HepG2 (cell line): ENCODE results near the gene SYCE3. TPM values are rescaled to one million over a fixed set of nuclear protein-coding genes. Genes with fewer than 3 reads are reported as not detected.
A peak's percentile ranks its signal among the peaks of the same experiment; 100 is the strongest.

Source experiments
- FIP1L1 ChIP-seq: fragments of 200-400 bp; formaldehyde crosslinking; IDR thresholded peaks from 2 replicates; pipeline ENCODE4 v1.6.1; 2018; ENCODE audit warnings: low read depth, mild to moderate bottlenecking, low read length, moderate library complexity, borderline replicate concordance; ENCODE audit not compliant: insufficient read depth
- MAX ChIP-seq: IDR thresholded peaks from 2 replicates; pipeline ENCODE4 v1.6.1; 2012; ENCODE audit warnings: inconsistent platforms
- MYC ChIP-seq: sonication (generic); formaldehyde crosslinking; IDR thresholded peaks from 2 replicates; pipeline ENCODE4 v1.9.0; 2021; ENCODE audit warnings: missing genetic modification reagents, borderline replicate concordance
- NCOA2 ChIP-seq: sonication (generic); formaldehyde crosslinking; IDR thresholded peaks from 2 replicates; pipeline ENCODE4 v1.8.0; 2022; ENCODE audit warnings: inconsistent platforms
- POLR2AphosphoS5 ChIP-seq: IDR thresholded peaks from 2 replicates; pipeline ENCODE4 v1.6.1; 2012; ENCODE audit warnings: low read depth, low read length
- PRDM4 ChIP-seq: sonication (generic); formaldehyde crosslinking; IDR thresholded peaks from 2 replicates; pipeline ENCODE4 v1.9.0; 2021; ENCODE audit warnings: missing genetic modification reagents, borderline replicate concordance
- ZC3H4 ChIP-seq: sonication (generic); formaldehyde crosslinking; IDR thresholded peaks from 2 replicates; pipeline ENCODE4 v1.4.0; 2020; ENCODE audit warnings: missing genetic modification reagents, borderline replicate concordance
- ZNF251 ChIP-seq: sonication (generic); formaldehyde crosslinking; IDR thresholded peaks from 2 replicates; pipeline ENCODE4 v1.9.0; 2021; ENCODE audit warnings: mild to moderate bottlenecking, missing genetic modification reagents
- ZNF550 ChIP-seq: sonication (generic); formaldehyde crosslinking; IDR thresholded peaks from 2 replicates; pipeline ENCODE4 v1.4.0; 2020; ENCODE audit warnings: mild to moderate bottlenecking, missing genetic modification reagents, borderline replicate concordance
- ZUFSP ChIP-seq: sonication (generic); formaldehyde crosslinking; IDR thresholded peaks from 2 replicates; pipeline ENCODE4 v1.9.0; 2021; ENCODE audit warnings: missing genetic modification reagents, mild to moderate bottlenecking, borderline replicate concordance
- polyA plus RNA-seq, 8 experiments: library from polyadenylated mRNA; depleted of rRNA in 3 of 8; stranded (reverse) in 7 of 8; unstranded in 1 of 8; fragments of >200 nt; fragmentation: Illumina TruSeq in 4 of 8; extraction: Trizol in 4 of 8; gene quantifications; 2 replicates each; pipeline versions ENCODE4 v1.2.1 to v1.2.3, GENCODE V29; 2011 to 2016; ENCODE audit warnings: low read depth in 4 of 8, missing spikeins in 1 of 8, mixed read lengths in 1 of 8; ENCODE audit not compliant: insufficient read depth in 1 of 8
- total RNA-seq, 5 experiments: library from RNA; depleted of rRNA; stranded (reverse); fragments of >200 nt; fragmentation: Illumina TruSeq; extraction: Trizol; gene quantifications; 2 replicates each; pipeline ENCODE4 v1.2.3, GENCODE V29; 2016; ENCODE audit warnings: low read depth in 1 of 5

SYCE3 gene
- total and polyA plus RNA-seq, 2 of the 13 experiments (the other 11 are each of a cell fraction or from before 2014, with no cell fraction given), result not detected

- TF ChIP-seq FIP1L1 (no peak), ZUFSP (no peak), ZNF251 (CRISPR knock-in tag) (no peak), ZNF550 (CRISPR knock-in tag) (no peak), POLR2AphosphoS5 (peak; percentile 73), NCOA2 (peak; percentile 10; the same call in 1 of the 2 replicates), PRDM4 (no peak), MAX (peak; percentile 72), MYC (CRISPR knock-in tag) (peak; percentile 65), ZC3H4 (CRISPR knock-in tag) (no peak)
- TF ChIP-seq, all 625 proteins: peak for 236
These were observed 20.0 kb upstream of the SYCE3 start, which contains the start of gene CHKB (continued) for GRCh38 chr22:50582493-50583293.
